GM10847 (cell line): ENCODE data around the gene FASTKD2.

Source experiments
- POLR2A ChIP-seq: IDR thresholded peaks from 2 replicates; pipeline ENCODE4 v1.6.1; 2011; ENCODE audit not compliant: insufficient read length; ENCODE audit errors: extremely low read depth

FASTKD2 gene

DNA sequence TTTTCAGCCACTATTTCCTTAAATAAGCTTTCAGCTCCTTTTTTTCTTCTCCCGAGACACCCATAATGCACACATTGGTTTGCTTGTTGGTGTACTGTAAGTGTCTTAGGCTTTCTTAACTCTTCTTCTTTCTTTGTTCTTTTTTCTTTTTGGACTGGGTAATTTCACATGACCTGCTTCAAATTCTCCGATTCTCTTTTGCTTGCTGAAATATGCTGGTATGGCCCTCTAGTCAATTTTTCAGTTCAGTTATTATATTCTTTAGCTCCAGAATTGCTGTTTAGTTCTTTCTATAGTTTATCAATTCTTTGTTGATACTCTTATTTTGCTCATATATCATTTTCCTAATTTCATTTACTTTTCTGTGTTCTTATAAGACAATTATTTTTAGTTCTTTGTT is 15.3 kb downstream of the FASTKD2 start:
- no peak for TF ChIP-seq POLR2A

GRCh38 chr2:206783718-206784117 is 18.3 kb downstream of the FASTKD2 start:
- no peak for TF ChIP-seq POLR2A

GRCh38 chr2:206784559-206785353 is 19.4 kb downstream of the FASTKD2 start:
- TF ChIP-seq POLR2A, result no peak

- TF ChIP-seq POLR2A, result no peak
Observed at GRCh38 chr2:206790311-206790935, 25.0 kb downstream of the FASTKD2 start.

DNA sequence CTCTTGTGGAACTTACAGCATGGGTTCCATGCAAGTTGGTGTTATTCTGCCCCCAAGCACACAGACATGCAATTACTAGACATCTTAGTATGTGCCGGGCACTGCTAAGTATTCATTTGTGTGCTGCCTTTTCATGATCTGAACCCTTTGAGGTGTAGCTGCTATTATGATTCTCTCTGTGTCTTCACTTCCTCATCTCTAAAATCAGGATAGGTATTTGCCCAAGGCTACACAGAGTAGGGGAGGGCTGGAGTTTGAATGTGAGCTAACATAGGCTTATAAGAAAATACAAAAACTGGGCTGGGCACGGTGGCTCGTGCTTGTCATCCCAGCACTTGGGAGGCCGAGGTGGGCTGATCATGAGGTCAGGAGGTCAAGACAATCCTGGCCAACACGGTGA is 27.2 kb downstream of the FASTKD2 start:
- TF ChIP-seq POLR2A, result no peak

- no peak for TF ChIP-seq POLR2A
Observed at GRCh38 chr2:206797376-206797775, 32.0 kb downstream of the FASTKD2 start.

DNA sequence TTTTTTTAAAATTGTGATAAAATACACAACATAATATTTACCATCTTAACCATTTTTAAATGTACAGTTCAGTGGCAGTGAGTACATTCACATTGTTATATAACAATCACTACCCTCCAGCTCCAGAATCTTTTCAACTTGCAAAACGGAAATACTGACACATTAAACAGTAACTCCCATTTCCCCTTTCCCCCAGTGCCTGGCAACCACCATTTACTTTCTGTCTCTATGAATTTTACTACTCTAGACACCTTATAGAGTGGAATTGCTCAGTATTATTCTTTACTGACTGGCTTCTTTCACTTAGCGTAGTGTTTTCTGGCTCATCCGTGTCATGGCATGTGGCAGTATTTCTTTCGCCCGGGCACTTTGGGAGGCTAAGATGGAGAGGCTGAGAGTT is 32.6 kb downstream of the FASTKD2 start:
- no peak for TF ChIP-seq POLR2A

DNA sequence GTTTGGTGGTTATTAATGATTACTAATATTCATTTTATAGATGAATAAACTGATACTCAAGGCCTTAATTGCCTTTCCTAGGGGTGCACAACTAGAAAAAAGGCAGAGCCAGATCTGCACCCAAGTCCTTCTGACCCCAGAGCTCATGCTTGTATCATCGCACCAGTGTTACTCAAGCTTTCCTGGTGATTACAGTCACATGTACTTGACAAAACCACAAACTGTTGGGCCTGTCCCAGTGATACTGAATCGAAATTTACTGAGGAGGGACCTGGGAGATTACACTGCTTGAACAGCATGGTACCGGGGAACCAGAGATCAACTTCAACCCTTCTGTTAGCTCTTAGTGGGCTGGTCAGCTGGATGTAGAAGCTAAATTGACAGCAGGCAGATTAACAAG is 33.7 kb downstream of the FASTKD2 start:
- no peak for TF ChIP-seq POLR2A

DNA sequence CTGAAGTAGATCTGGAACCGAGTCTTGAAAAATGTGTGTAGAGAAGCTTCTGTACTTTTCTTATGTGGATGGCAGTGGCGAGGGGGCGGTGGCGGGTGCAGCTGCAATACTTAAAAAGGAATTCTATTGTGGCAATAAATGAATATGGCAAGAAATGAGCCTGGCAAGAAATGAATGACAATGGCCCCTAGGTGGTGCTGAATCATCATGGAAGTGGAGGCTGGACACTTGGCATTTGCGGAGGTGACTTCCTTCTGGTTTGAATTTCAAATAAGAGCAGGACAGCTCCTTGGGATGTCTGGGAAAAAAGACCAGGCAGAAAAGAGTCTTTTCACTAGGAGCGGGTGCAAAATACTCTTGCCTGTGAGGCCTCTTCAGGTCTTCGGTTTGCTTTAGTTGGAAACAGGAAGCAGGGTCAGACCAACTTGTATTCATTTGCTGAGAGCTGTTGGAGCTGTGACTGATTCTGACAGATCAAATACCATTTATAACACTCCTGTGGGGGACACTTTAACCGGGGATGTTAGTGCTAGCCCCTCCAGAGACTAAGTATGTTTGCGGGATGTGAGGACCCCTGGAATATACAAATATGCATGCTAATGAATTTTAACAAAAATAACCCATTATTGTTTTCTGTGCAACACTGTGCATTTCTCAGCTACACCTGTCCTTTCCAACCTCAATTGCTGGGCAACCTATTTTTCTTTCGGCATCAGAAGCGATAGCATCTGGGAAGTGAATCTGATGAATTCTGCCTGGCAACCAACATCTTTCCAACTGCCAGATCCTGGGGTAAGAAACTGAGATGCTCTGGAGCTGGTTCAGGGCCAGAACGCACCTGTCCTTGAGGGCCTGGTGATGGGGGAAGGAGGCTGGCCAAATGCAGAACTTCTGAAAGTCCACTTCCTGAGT is 35.4 kb downstream of the FASTKD2 start:
- TF ChIP-seq POLR2A, result no peak

- TF ChIP-seq POLR2A, result no peak
Observed at GRCh38 chr2:206801418-206802189, 36.2 kb downstream of the FASTKD2 start.

GRCh38 chr2:206802654-206803514 is 37.5 kb downstream of the FASTKD2 start:
- TF ChIP-seq POLR2A, result no peak

GRCh38 chr2:206804326-206804725 is 38.9 kb downstream of the FASTKD2 start:
- TF ChIP-seq POLR2A, result no peak

DNA sequence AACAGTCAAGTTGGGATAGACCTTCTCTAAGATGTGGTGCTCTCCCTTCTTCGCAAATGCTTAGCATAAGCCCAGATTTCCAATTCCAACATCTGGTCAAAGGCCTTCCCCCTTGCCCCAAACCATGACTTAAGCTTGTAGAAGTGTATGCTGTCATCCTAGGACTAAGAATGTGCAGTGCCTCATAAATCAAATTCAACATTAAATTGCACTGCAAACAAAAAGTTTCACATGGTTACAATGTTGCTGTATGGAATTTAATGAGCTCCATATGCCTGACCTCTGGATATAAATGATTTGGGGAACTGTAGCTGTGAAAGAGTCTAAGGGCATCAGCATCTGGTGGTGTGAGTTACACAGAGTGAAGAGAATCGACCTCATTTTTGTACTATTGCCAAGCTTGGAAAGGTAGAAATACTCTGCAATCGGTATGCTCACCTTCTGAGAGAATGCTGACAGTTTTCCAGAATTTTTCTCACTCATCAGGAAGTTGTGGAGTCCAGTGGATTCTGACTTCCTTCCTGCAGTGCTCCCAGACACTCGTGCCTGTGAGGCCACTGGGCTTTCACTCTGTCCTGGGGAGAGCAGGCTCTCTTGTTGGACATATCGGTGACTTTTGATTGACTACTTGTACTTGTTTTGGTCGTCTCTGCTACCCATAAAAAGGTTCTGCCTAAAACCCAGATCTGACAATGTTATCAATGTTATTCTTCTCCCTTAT is 40.6 kb downstream of the FASTKD2 start:
- TF ChIP-seq POLR2A, result no peak
